GM18505 (cell line): ENCODE results near the gene BFSP2.

Source experiments
- ATAC-seq: cut with Tn5 transposase; IDR thresholded peaks from one replicate; pipeline ENCODE4 v1.9.1; 2021; ENCODE audit not compliant: unreplicated experiment
- POLR2A ChIP-seq: IDR thresholded peaks from 4 replicates; pipeline ENCODE4 v1.6.1; 2011; ENCODE audit warnings: borderline replicate concordance; ENCODE audit not compliant: insufficient read depth, insufficient read length; ENCODE audit errors: extremely low read depth

Gene BFSP2

GRCh38 chr3:133419151-133419909, 19.5 kb downstream of the BFSP2 start:
- TF ChIP-seq POLR2A = no peak
- ATAC-seq = no peak

GRCh38 chr3:133424937-133425869, 25.3 kb downstream of the BFSP2 start:
- no peak for ATAC-seq
- peak; percentile 51 for TF ChIP-seq POLR2A

GRCh38 chr3:133425898-133426297, 26.0 kb downstream of the BFSP2 start:
- ATAC-seq = no peak
- no peak for TF ChIP-seq POLR2A

- TF ChIP-seq POLR2A = no peak
Measured at GRCh38 chr3:133426721-133427120, 26.9 kb downstream of the BFSP2 start.

GRCh38 chr3:133428552-133428951, 28.7 kb downstream of the BFSP2 start:
- no peak for ATAC-seq
- TF ChIP-seq POLR2A = no peak

More at GRCh38 chr3:133426721-133427120, 26.9 kb downstream of the BFSP2 start:
- ATAC-seq = no peak

GRCh38 chr3:133429063-133429462, 29.2 kb downstream of the BFSP2 start:
- ATAC-seq = no peak
- TF ChIP-seq POLR2A = no peak

- ATAC-seq = no peak
Measured at GRCh38 chr3:133439563-133439962, 39.7 kb downstream of the BFSP2 start.

GRCh38 chr3:133440652-133441051, 40.8 kb downstream of the BFSP2 start:
- no peak for TF ChIP-seq POLR2A
- no peak for ATAC-seq

More at GRCh38 chr3:133439563-133439962, 39.7 kb downstream of the BFSP2 start:
- no peak for TF ChIP-seq POLR2A

- ATAC-seq = peak; percentile 72
- peak; percentile 21 for TF ChIP-seq POLR2A
Measured at GRCh38 chr3:133441867-133442270, 42.0 kb downstream of the BFSP2 start.

GRCh38 chr3:133442518-133442917, 42.7 kb downstream of the BFSP2 start:
- TF ChIP-seq POLR2A = no peak
- ATAC-seq = no peak

- TF ChIP-seq POLR2A = no peak
- no peak for ATAC-seq
Measured at GRCh38 chr3:133443649-133444422, 44.0 kb downstream of the BFSP2 start.

- ATAC-seq = no peak
- no peak for TF ChIP-seq POLR2A
Measured at GRCh38 chr3:133444423-133444774, 44.5 kb downstream of the BFSP2 start.

GRCh38 chr3:133445108-133445507, 45.3 kb downstream of the BFSP2 start:
- ATAC-seq = no peak
- TF ChIP-seq POLR2A = no peak
